CD4-positive, alpha-beta T cell treated with Interleukin-15 for 1 hour (primary cell): Measurements from ENCODE around the gene ZNF267.
"Not testable (repeated sequence)": the region's sequence is repeated elsewhere in the genome, so short reads cannot be mapped to it uniquely, and the experiment has no call there.

Experiments used
- DNase-seq: peaks from one replicate; pipeline ENCODE4 v3.0.0-alpha.2; 2020

ZNF267 gene

GRCh38 chr16:31873556-31874365, at the start of gene ZNF267:
TSS of gene ZNF267 (plus strand) at chr16:31873807. CDS start at chr16:31873967, 160 bp downstream.
- DNase-seq = peak; percentile 95

GRCh38 chr16:31833047-31833446, 40.6 kb upstream of the ZNF267 start:
- no peak for DNase-seq

DNA sequence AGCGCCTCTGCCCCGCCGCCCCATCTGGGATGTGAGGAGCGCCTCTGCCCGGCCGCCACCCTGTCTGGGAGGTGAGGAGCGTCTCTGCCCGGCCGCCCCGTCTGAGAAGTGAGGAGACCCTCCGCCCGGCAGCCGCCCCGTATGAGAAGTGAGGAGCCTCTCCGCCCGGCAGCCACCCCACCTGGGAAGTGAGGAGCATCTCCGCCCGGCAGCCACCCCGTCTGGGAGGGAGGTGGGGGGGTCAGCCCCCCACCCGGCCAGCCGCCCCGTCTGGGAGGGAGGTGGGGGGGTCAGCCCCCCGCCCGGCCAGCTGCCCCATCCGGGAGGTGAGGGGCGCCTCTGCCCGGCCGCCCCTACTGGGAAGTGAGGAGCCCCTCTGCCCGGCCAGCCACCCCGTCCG, 37.2 kb upstream of the ZNF267 start:
- not testable (repeated sequence) for DNase-seq

DNA sequence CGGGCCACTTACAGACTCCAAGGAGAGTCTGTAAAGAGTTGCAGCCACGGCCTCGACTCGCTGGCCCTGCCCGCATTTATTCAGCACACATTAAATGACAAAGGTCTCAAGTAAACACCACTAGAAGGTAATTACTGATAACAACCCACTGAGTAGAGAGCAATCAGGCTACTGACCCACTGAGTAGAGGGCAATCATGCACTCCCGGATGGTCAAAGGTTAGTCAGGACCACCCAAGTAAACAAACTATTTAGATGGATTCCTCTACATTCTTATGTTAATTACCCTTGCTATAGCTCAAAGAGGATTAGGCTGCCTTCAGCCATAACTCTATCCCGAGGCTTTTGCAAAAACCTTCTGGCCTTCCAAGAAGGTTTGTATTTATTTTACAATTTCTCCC, 30.7 kb upstream of the ZNF267 start:
- DNase-seq = no peak

DNA sequence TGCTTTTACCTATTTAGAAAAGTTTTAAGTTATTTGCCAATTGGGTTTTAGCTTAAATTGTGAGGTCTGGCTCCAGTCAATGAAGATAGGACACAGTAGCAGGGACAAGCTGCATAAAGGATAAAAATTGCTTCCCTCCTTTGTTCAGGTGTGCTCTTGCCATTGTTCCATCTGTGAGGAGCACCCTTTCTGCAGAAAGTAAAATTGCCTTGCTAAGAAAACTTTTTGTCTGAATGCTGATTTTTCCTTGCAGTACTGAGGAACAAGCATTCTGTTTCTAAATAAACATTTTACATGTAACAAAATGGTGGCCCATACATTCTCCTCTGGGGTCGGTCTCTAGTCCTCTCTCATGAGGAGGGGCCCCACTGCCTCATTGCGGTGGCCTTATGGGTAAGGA, 25.0 kb upstream of the ZNF267 start:
- DNase-seq = not testable (repeated sequence)

- DNase-seq = no peak
These were observed 20.3 kb upstream of the ZNF267 start for GRCh38 chr16:31853291-31853690.

- DNase-seq = no peak
These were observed 13.1 kb upstream of the ZNF267 start for GRCh38 chr16:31860508-31860907.

- no peak for DNase-seq
These were observed 12.2 kb upstream of the ZNF267 start for GRCh38 chr16:31861455-31861854.

DNA sequence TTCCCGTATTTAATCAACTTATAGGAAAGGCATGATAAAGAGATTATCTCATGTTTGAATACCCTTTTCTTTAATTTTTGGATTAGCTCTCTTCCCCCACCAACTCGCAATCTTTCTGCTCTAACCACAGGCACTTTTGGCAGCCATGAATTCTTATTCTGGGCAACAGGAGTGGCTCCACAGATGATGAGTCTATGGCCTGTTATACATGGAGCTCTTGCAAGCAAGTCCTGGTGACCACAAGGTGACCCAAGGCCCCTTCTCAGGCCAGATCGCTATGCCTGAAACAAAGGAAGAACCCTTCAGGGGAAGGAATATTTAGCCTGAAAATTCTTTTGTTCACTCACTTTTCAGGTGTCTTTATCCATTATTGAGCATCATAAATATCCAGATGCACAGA, 10.8 kb upstream of the ZNF267 start:
- no peak for DNase-seq

GRCh38 chr16:31868164-31868563, 5.4 kb upstream of the ZNF267 start:
- DNase-seq = no peak

DNA sequence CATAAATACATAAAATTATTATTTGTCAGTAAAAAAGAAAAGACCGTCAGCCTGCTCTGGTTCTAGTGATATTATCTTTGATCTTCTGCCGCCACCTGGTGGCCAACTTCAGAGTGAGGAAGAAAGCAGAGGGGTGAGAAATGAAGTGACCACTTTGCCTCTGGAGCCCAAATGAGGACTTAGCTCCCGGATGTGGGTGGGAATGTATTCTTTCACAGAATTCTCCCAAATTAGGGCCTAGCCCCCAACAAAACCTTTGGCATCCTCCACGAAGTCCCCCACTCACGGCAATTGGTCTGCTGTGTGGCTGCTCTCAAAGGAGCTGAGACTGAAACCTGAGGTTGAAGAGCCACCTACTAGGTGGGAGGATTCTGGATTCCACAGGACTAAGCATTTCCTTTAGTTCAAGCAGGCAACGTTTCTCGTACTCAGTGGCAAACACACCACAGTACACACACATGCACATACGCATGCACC, 4.9 kb upstream of the ZNF267 start:
- peak; percentile 79 for DNase-seq

- DNase-seq = peak; percentile 89
These were observed 4.0 kb upstream of the ZNF267 start for GRCh38 chr16:31869511-31870201.

DNA sequence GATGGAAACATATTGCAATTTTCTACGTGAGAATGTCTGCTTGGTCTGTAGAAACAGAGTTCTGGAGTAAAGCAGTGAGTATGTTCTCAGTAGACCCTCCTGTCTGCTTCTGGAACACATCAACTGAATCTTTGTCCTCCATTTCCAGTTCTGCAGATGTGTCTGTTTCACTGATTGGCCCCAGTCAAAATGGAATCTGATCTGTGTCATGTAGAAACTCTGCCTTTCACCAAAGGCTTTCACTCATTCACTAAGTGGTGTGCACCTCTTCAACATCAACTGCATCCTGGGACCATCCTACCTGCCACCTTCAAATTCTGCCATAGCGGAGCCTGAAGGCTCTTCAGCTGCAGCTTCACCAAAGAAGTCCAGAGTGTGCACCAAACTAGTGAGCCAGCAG, 2.8 kb upstream of the ZNF267 start:
- DNase-seq = no peak

- DNase-seq = no peak
These were observed 2.1 kb upstream of the ZNF267 start for GRCh38 chr16:31871510-31871909.

DNA sequence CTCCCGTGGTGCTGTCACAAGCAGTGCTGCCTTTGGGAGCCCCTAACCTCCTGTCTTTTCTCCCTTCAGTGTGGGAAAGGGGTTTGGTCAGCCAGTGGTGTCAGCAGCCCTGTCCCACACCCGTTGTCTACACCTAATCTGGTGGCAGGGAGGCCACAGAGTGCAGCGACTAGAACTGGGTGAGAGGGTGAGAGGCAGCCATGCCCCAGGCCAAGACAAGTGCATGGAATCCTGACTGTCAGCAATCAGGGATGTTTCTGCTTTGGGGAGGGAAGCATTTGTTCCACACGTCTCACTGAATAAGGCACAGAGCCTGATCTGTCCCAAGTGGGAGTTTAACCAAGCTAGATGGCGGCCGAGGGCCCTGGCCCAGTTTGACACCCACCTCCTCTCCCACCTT, 1.4 kb upstream of the ZNF267 start:
- no peak for DNase-seq

DNA sequence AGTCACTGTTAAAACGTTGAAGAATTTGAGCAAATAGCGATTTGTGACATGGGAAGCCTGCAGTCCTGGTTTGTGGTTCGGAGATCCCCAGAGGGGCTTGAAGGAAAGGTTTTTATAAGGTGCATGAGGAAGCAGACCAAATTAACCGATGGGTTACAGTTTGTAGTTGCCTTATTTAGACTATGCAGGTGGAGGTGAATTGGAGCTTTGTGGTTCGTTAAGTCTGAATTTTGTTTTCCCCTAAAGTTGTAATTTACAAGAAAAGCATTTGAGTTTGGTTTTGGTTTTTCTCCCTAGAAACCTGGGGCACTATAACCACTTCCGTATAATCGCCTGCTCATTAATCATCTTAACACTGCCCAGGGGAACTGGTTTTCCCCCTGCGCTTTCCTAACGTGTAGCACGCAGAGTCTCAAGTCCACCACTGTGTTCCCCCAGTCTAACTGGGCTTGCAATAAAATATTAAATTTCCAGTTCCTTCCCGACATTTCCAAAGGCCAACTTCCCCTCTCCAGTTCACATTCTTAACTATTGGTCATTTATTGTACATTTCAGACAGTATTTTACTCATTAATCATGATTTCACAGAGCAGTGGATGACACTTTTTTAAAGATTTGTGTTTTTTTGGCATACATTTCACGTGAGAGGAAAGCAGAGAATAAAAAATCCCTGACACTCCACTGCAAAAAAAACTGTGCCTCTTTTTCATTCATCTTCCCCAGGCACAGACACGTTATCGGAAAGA, 932 bp downstream of the ZNF267 start:
- DNase-seq = peak; percentile 68

DNA sequence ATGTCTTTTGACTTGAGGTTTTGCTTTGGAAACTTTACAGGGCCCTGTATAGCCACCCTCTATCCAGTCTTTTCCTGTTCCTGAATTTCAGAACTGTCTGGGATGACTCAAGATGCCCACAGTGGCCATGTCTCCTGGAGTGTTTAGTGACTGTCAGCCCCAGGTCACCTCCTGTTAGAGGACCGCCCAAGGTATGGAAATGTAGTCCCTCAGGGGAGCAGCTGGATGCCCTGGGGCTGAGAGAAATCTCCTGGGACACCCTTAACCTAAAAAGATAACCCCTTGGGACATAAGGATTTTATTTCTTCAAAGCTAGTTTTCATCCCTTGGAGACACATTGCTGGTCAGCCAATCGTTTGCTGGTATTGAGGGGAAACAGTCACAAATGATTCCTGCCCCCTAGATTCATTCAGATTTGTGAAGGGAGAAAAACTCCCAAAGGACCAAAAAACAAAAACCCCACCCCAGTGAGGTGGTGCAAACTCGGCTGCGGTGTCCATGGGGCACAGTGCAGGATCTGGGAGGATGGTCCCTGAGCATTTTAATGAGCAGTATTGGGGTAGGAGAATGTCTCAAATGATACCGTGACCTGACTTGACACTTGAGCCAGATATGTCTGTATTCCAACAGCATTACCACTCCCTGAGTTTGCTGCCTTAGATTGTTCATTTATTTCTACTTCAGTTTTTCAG, 1.7 kb downstream of the ZNF267 start:
- DNase-seq = peak; percentile 33

- no peak for DNase-seq
These were observed 2.4 kb downstream of the ZNF267 start for GRCh38 chr16:31875928-31876547.

GRCh38 chr16:31876951-31877828, 3.6 kb downstream of the ZNF267 start:
- DNase-seq = peak; percentile 73

DNA sequence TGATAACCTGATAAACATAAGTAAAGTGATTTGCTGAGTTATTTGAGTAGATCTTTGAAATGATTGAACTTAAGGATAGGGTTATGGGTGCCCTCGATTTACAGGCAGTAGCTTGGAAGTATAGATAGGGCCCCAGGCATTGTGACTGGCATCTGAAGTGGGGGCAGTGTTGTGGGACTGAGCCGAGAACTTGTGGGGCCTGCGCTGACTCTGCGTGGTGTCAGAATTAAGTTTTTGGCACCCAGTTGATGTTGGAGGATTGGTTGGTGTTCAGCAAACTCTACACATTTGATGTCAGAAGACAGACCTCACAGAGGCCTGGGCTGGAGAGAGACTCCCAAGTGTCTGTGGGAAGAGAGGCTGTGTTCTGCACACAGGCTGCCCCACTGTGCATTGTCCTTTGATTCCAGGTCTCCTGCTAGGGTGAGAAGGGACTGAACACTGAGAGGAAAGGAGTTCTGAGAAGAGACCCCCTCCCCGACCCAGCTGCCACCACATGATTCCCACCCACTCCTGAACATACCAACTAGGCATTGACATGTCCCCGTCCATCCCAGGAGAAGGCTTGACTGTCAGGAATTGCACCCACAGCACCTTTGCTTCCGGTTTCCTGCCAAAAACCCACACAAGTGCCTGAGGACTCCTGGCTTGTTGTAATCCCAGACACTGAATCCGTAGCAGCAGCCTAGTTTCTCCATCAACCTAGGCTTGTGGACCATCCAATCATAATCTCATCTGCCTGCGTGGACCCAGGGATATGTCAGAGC, 4.5 kb downstream of the ZNF267 start:
- no peak for DNase-seq

DNA sequence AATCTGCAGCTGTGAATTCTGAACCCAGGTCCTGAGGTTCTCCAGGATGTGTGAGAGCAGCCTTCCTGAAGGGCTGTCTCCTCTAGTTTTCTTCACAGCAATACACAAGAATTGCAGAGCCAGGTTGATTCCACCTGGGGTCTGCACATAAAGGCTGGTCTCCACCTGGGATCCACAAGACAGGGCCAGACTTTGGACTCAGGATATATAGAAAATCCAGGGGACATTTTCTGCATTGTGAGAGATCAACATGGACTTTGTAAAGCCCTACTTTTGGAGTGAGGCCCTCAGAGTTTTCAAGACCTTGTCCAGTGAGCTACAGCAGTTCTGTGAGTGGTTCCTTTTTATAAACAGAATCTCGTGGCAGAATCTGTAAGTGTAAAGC, 6.3 kb downstream of the ZNF267 start:
- DNase-seq = no peak
